Lower leg skin (tissue), 4 donors: Measurements from ENCODE around the gene SIL1. TPM values are rescaled to one million over a fixed set of nuclear protein-coding genes. Genes with fewer than 3 reads are reported as not detected.

Source experiments
- DNase-seq, 2 donors: peaks; one replicate each; pipeline ENCODE4 v3.0.0-alpha.2; 2019; ENCODE audit warnings: low spot score in 2 of 2
- H3K4me3 ChIP-seq: fragments of 200-600 bp; sonication (generic); 2 replicates; pipeline ENCODE4 v1.5.1; 2017; ENCODE audit warnings: mild to moderate bottlenecking, low read depth; ENCODE audit not compliant: poor library complexity, severe bottlenecking
- POLR2A ChIP-seq, 2 donors: fragments of 450-650 bp; IDR thresholded peaks; one replicate each; pipeline ENCODE4 v1.6.1; 2016 to 2017; ENCODE audit warnings: antibody characterized with exemption in 2 of 2, mild to moderate bottlenecking in 1 of 2, moderate library complexity in 1 of 2
- WGBS, 2 donors: methylation state at CpG; one replicate each; pipeline ENCODE4 v1.1.5; 2018; 5-methylcytosine and 5-hydroxymethylcytosine counted together
- intact Hi-C: fragments of 100-400 bp; cut with DNase I; formaldehyde crosslinking; loops from one replicate; pipeline ENCODE4 v1.15.0; 2023; ENCODE audit warnings: low total_unique reads
- total RNA-seq, 4 donors: library from RNA; depleted of rRNA; stranded (reverse); fragments of >200 nt; gene quantifications; one replicate each; pipeline ENCODE4 v1.1.0, GENCODE V29; 2016
- TF ChIP-seq, protein P1 (sequence below), 3 donors: fragments of 450-650 bp; IDR thresholded peaks; one replicate each; pipeline ENCODE4 v1.5.1; 2016; ENCODE audit warnings: antibody characterized with exemption in 3 of 3, mild to moderate bottlenecking in 3 of 3, moderate library complexity in 2 of 3

Gene SIL1
- total RNA-seq, 4 donors from 2014 or later = 35.1 to 45.4 (median 39.3) TPM

DNA sequence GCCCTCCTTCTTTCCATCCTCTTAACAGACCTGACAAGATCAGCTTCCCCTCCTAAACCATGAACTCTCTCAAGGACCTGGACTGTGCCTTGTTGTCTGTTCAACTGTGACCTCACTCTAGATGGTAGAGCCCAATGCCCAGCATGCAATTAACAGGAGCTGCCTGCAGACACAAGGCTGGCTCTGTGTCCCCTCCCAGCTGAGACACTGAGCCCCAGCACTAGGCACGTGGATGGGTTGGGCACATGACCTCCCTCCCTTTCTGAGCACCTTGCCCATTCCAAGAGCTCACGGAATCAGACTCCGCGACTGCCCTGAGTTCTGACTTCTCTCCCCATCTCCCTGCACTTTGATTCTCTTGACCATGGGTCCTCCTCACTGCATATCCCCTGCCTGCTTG, 229.6 kb downstream of the SIL1 start:
- H3K4me3 ChIP-seq = no peak overlapping the region
- intact Hi-C loops = no loop called here
- DNase-seq = no peak
- TF ChIP-seq, protein P1, sequence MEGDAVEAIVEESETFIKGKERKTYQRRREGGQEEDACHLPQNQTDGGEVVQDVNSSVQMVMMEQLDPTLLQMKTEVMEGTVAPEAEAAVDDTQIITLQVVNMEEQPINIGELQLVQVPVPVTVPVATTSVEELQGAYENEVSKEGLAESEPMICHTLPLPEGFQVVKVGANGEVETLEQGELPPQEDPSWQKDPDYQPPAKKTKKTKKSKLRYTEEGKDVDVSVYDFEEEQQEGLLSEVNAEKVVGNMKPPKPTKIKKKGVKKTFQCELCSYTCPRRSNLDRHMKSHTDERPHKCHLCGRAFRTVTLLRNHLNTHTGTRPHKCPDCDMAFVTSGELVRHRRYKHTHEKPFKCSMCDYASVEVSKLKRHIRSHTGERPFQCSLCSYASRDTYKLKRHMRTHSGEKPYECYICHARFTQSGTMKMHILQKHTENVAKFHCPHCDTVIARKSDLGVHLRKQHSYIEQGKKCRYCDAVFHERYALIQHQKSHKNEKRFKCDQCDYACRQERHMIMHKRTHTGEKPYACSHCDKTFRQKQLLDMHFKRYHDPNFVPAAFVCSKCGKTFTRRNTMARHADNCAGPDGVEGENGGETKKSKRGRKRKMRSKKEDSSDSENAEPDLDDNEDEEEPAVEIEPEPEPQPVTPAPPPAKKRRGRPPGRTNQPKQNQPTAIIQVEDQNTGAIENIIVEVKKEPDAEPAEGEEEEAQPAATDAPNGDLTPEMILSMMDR (IDR thresholded peaks at IDR 0.05) = no peak
- no peak for TF ChIP-seq POLR2A (IDR thresholded peaks at IDR 0.05)
- WGBS, 2 donors = 95 to 96% methylated on average over 4 of the region's 4 CpGs

DNA sequence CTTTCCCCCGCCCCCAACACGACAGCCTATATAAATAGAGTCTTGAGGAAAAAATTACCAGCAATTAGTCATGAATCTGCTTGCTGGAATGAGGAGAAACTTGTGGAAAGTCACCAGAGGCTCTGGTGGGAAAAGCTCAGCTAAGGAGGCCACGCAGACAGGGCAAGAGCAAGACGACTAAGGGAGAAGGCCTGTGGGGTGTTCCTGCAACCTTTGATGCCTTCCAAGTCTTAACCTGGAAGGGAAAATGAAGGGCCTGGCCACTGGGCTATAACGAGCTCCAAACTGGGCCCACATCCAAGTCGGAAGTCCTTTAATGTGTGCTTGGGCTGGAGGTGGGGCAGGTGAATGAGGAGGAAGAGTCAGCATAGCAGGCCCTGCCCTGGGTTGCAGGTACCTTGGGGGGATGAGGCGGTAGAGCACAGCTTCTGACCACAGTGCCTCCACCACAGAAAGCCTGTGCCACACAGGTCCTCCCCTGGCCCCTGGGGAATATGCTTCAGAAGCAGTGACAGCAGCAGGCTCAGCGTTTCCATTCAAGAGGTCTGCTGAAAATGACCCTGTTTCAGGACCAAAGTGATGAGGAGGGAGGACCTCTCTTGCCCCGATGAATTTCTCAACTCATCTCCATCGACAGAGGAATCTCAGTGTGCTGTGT, 230.2 kb downstream of the SIL1 start:
- 82 to 84% methylated on average over 10 of the region's 10 CpGs for WGBS, 2 donors
- no peak for TF ChIP-seq POLR2A (IDR thresholded peaks at IDR 0.05)
- TF ChIP-seq, protein P1 (IDR thresholded peaks at IDR 0.05) = no peak
- intact Hi-C loops = no loop called here
- DNase-seq = no peak
- H3K4me3 ChIP-seq = no peak overlapping the region

DNA sequence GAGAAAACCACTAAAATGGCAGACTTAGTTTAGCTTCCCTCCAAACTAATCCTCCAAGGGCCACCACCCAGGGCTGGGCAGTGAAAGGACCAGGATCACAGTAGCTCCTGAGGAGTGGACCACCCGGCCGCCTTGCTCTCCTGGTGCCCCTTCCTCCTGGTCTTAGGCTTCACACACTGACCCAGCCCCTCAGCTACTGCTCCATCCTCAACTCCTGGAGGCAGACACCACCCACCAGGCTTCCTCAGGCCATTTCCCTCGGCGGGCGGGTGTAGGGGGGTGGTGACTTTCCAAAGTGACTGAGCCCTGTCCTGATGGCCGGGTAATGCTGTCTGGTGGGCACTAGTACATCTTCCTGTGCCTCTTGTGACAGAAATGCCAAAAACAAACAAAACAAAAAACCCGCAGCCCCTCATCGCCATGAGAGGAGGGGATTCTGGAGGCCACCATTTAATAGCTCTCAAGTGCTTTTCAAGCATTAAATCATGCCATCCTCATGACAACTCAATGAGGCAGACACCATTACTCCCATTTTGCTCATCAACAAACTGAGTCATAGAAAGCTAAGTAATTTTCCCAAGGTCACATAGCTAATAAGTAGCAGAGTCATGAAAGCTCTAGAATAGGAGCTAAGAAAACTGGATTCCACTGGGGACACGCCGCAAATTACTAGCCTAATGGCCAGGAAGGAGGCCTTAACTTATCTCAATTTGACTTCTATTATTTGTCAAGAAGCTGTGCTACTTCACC, 231.8 kb downstream of the SIL1 start:
- intact Hi-C loops = no loop called here
- no peak overlapping the region for H3K4me3 ChIP-seq

DNA sequence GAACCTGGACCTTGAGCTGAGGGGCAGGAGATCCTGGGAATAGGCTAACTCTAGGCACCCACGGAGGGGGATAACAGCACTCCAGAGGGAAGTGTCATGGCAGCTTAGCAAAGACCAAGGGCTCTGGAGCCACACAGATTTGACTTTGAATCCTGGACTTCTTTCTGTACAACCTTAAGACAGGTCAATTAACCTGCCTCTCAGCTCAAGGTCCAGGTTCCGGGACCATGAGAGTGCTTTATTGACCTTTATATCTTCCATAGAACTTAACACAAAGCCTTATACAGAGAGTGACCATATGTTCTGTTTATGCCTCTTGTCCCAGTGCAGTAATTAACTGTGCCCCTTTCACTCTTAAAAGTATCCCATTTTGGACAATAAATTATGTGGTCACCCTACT, 232.5 kb downstream of the SIL1 start:
- intact Hi-C loops = no loop called here
- DNase-seq = no peak
- TF ChIP-seq POLR2A (IDR thresholded peaks at IDR 0.05) = no peak
- TF ChIP-seq, protein P1 (IDR thresholded peaks at IDR 0.05) = no peak
- H3K4me3 ChIP-seq = no peak overlapping the region
- WGBS, 2 donors = 92 to 95% methylated on average over 2 of the region's 2 CpGs

More for the DNA sequence above, 231.8 kb downstream of the SIL1 start:
- WGBS, 2 donors = 95 to 96% methylated on average over 10 of the region's 10 CpGs
- TF ChIP-seq POLR2A (IDR thresholded peaks at IDR 0.05) = no peak
- TF ChIP-seq, protein P1 (IDR thresholded peaks at IDR 0.05) = no peak
- no peak for DNase-seq

DNA sequence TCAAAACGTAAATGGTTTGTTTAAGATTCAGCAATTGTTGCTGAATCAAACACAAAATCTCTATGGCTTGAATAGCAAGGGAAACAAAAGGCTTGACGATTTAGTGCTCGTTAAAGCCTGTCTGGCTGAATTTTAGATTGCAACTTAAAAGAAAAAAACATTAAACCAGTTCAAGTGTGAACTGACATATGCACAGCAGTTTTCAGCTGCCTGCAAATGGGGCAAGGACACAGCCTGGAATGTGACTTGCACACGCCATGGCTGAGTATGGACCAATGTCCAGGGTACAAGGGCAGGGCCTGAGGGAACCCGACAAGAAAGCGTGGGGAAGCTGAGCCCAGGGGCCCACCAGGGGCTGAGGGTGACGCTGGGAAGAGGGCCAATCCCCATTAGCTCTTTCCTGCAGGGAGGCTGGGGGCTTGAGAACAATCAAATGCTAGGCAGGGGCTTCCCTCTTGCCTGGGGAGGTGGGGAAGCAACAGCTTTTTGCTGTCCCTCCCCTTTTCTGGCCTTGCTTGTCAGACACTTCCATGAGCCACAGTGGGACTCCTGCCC, 233.4 kb downstream of the SIL1 start:
- WGBS, 2 donors = 76 to 80% methylated on average over 7 of the region's 7 CpGs
- intact Hi-C loops = no loop called here
- no peak for DNase-seq

More for the DNA sequence above, 233.4 kb downstream of the SIL1 start:
- TF ChIP-seq POLR2A (IDR thresholded peaks at IDR 0.05) = no peak
- TF ChIP-seq, protein P1 (IDR thresholded peaks at IDR 0.05) = no peak
- no peak overlapping the region for H3K4me3 ChIP-seq
